ENCODE measurements around the gene DDIT4.

GRCh38 chr10:72315611-72316385 lies 42.1 kb downstream of the DDIT4 start:
- TF ChIP-seq EZH2 (IDR thresholded peaks at IDR 0.05; ENCODE audit: borderline replicate concordance, low read depth, low read length, poor library complexity, severe bottlenecking) (no peak), CTCF (conservative IDR thresholded peaks at IDR 0.05; ENCODE audit: low read depth, low read length) (no peak)

All from A673 (cell line).